Measurements from ENCODE around the gene PPFIBP2. TPM values are rescaled to one million over a fixed set of nuclear protein-coding genes. Genes with fewer than 3 reads are reported as not detected.

The PPFIBP2 gene
- total RNA-seq, 1 donor from 2014 or later = 1.8 TPM

GRCh38 chr11:7668464-7668863 lies 154.7 kb downstream of the PPFIBP2 start:
- Mint-ChIP-seq H3K4me3 (ENCODE audit: unreplicated experiment) (no peak overlapping the region), H3K9me3 (ENCODE audit: unreplicated experiment) (peaks cover 2% of the 10 kb centered on the region), H3K36me3 (ENCODE audit: low read depth, unreplicated experiment) (peaks cover 19% of the 10 kb centered on the region), H3K4me1 (ENCODE audit: low read depth, unreplicated experiment) (peaks cover 12% of the 10 kb centered on the region), H3K27ac (ENCODE audit: unreplicated experiment) (no peak overlapping the region), H3K27me3 (ENCODE audit: low read depth, unreplicated experiment) (peaks cover 5% of the 10 kb centered on the region)
- no peaks in the 10 kb centered on the region for H3K79me2 ChIP-seq (ENCODE audit: insufficient read depth, low read length)
- no peak overlapping the region for H3K4me3 ChIP-seq (ENCODE audit: insufficient read depth, low read depth, low read length)
- H3K27ac ChIP-seq (ENCODE audit: low read depth, low read length) = no peak overlapping the region
- DNase-seq (ENCODE audit: low read depth) = no peak
- H3K36me3 ChIP-seq (ENCODE audit: insufficient read depth, low read length) = no peaks in the 10 kb centered on the region
- FAIRE-seq = no peak
- peaks cover 3% of the 10 kb centered on the region for H3K9me3 ChIP-seq (ENCODE audit: insufficient read depth, low read depth, low read length)
- H3K4me1 ChIP-seq (ENCODE audit: insufficient read depth, low read length) = peaks cover 6% of the 10 kb centered on the region
- no peaks in the 10 kb centered on the region for H3K27me3 ChIP-seq (ENCODE audit: insufficient read depth, low read length)
- no peak overlapping the region for H3K4me2 ChIP-seq (ENCODE audit: low read length)
- H4K20me1 ChIP-seq (ENCODE audit: insufficient read depth, low read length) = no peaks in the 10 kb centered on the region
- no peak for TF ChIP-seq CTCF (IDR thresholded peaks at IDR 0.05; ENCODE audit: insufficient read depth, low read depth, low read length)
- no peak for TF ChIP-seq EZH2 (IDR thresholded peaks at IDR 0.05; ENCODE audit: insufficient read depth, low read length)
- H2AFZ ChIP-seq (ENCODE audit: low read depth, low read length) = no peak overlapping the region
- no peak overlapping the region for H3K9ac ChIP-seq (ENCODE audit: low read length)

- H3K79me2 ChIP-seq (ENCODE audit: insufficient read depth, low read length) = no peaks in the 10 kb centered on the region
- no peak overlapping the region for H3K4me3 ChIP-seq (ENCODE audit: insufficient read depth, low read depth, low read length)
- no peaks in the 10 kb centered on the region for H3K27me3 ChIP-seq (ENCODE audit: insufficient read depth, low read length)
- H3K4me3 Mint-ChIP-seq (ENCODE audit: unreplicated experiment) = no peak overlapping the region
- H3K27ac ChIP-seq (ENCODE audit: low read depth, low read length) = no peak overlapping the region
- peaks cover 3% of the 10 kb centered on the region for H3K9me3 ChIP-seq (ENCODE audit: insufficient read depth, low read depth, low read length)
- no peak for DNase-seq (ENCODE audit: low read depth)
- no peak for FAIRE-seq
- peaks cover 12% of the 10 kb centered on the region for H3K4me1 Mint-ChIP-seq (ENCODE audit: low read depth, unreplicated experiment)
- peaks cover 5% of the 10 kb centered on the region for H3K27me3 Mint-ChIP-seq (ENCODE audit: low read depth, unreplicated experiment)
- H3K36me3 Mint-ChIP-seq (ENCODE audit: low read depth, unreplicated experiment) = peaks cover 17% of the 10 kb centered on the region
- H3K9me3 Mint-ChIP-seq (ENCODE audit: unreplicated experiment) = peaks cover 2% of the 10 kb centered on the region
- H3K27ac Mint-ChIP-seq (ENCODE audit: unreplicated experiment) = no peak overlapping the region
- no peak overlapping the region for H3K9ac ChIP-seq (ENCODE audit: low read length)
- peak overlapping the region; percentile 19 for H3K4me2 ChIP-seq (ENCODE audit: low read length)
- H2AFZ ChIP-seq (ENCODE audit: low read depth, low read length) = peak overlapping the region; percentile 9
- H3K4me1 ChIP-seq (ENCODE audit: insufficient read depth, low read length) = peaks cover 6% of the 10 kb centered on the region
- no peaks in the 10 kb centered on the region for H4K20me1 ChIP-seq (ENCODE audit: insufficient read depth, low read length)
- H3K36me3 ChIP-seq (ENCODE audit: insufficient read depth, low read length) = no peaks in the 10 kb centered on the region
- TF ChIP-seq EZH2 (IDR thresholded peaks at IDR 0.05; ENCODE audit: insufficient read depth, low read length) = no peak
- TF ChIP-seq CTCF (IDR thresholded peaks at IDR 0.05; ENCODE audit: insufficient read depth, low read depth, low read length) = no peak
Observed at GRCh38 chr11:7668911-7669310, 155.1 kb downstream of the PPFIBP2 start.

- H3K27me3 Mint-ChIP-seq (ENCODE audit: low read depth, unreplicated experiment) = peaks cover 14% of the 10 kb centered on the region
- H3K9me3 ChIP-seq (ENCODE audit: insufficient read depth, low read depth, low read length) = no peaks in the 10 kb centered on the region
- no peak overlapping the region for H3K27ac ChIP-seq (ENCODE audit: low read depth, low read length)
Observed at GRCh38 chr11:7670641-7671040, 156.8 kb downstream of the PPFIBP2 start.

More at GRCh38 chr11:7670641-7671040, 156.8 kb downstream of the PPFIBP2 start:
- FAIRE-seq (no peak), DNase-seq (ENCODE audit: low read depth) (no peak)
- Mint-ChIP-seq H3K27ac (ENCODE audit: unreplicated experiment) (no peak overlapping the region), H3K4me1 (ENCODE audit: low read depth, unreplicated experiment) (peaks cover 12% of the 10 kb centered on the region), H3K36me3 (ENCODE audit: low read depth, unreplicated experiment) (peaks cover 8% of the 10 kb centered on the region), H3K9me3 (ENCODE audit: unreplicated experiment) (no peaks in the 10 kb centered on the region), H3K4me3 (ENCODE audit: unreplicated experiment) (no peak overlapping the region)
- Histone ChIP-seq H3K4me3 (ENCODE audit: insufficient read depth, low read depth, low read length) (no peak overlapping the region), H3K4me1 (ENCODE audit: insufficient read depth, low read length) (peaks cover 6% of the 10 kb centered on the region), H3K4me2 (ENCODE audit: low read length) (no peak overlapping the region), H4K20me1 (ENCODE audit: insufficient read depth, low read length) (no peaks in the 10 kb centered on the region), H2AFZ (ENCODE audit: low read depth, low read length) (no peak overlapping the region), H3K36me3 (ENCODE audit: insufficient read depth, low read length) (no peaks in the 10 kb centered on the region), H3K27me3 (ENCODE audit: insufficient read depth, low read length) (no peaks in the 10 kb centered on the region), H3K79me2 (ENCODE audit: insufficient read depth, low read length) (no peaks in the 10 kb centered on the region), H3K9ac (ENCODE audit: low read length) (no peak overlapping the region)
- TF ChIP-seq CTCF (IDR thresholded peaks at IDR 0.05; ENCODE audit: insufficient read depth, low read depth, low read length) (no peak), EZH2 (IDR thresholded peaks at IDR 0.05; ENCODE audit: insufficient read depth, low read length) (no peak)
